Measurements from ENCODE around the gene MBTPS2. TPM values are rescaled to one million over a fixed set of nuclear protein-coding genes. Genes with fewer than 3 reads are reported as not detected.
"Not testable (repeated sequence)": the region's sequence is repeated elsewhere in the genome, so short reads cannot be mapped to it uniquely, and the experiment has no call there.

The MBTPS2 gene
- total RNA-seq, 1 donor from 2014 or later: 9.3 TPM

GRCh38 chrX:21865436-21865835 lies 26.0 kb downstream of the MBTPS2 start:
- H3K4me3 ChIP-seq: no peak overlapping the region
- no peaks in the 10 kb centered on the region for H3K4me1 ChIP-seq
- no peaks in the 10 kb centered on the region for H3K9me3 ChIP-seq
- H3K27ac ChIP-seq: no peak overlapping the region
- no peak for DNase-seq (ENCODE audit: extremely low spot score in 2 of 2)
- H3K27me3 ChIP-seq: no peaks in the 10 kb centered on the region
- intact Hi-C loops (cut with DNase I): no loop called here
- TF ChIP-seq POLR2A (IDR thresholded peaks at IDR 0.05) (no peak), CTCF (IDR thresholded peaks at IDR 0.05) (no peak), POLR2AphosphoS5 (IDR thresholded peaks at IDR 0.05; ENCODE audit: insufficient read depth in 1 of 2, low read depth in 1 of 2) (no peak)
- no peaks in the 10 kb centered on the region for H3K36me3 ChIP-seq

- Histone ChIP-seq H3K4me3 (no peak overlapping the region), H3K27ac (no peak overlapping the region), H3K4me1 (no peaks in the 10 kb centered on the region), H3K27me3 (no peaks in the 10 kb centered on the region), H3K36me3 (no peaks in the 10 kb centered on the region), H3K9me3 (no peaks in the 10 kb centered on the region)
- DNase-seq (ENCODE audit: extremely low spot score in 2 of 2): no peak
- intact Hi-C loops (cut with DNase I): no loop called here
- TF ChIP-seq POLR2A (IDR thresholded peaks at IDR 0.05) (no peak), POLR2AphosphoS5 (IDR thresholded peaks at IDR 0.05; ENCODE audit: insufficient read depth in 1 of 2, low read depth in 1 of 2) (no peak), CTCF (IDR thresholded peaks at IDR 0.05) (no peak)
Measured at GRCh38 chrX:21870494-21870893, 31.1 kb downstream of the MBTPS2 start.

- Histone ChIP-seq H3K4me3 (no peak overlapping the region), H3K9me3 (no peaks in the 10 kb centered on the region), H3K4me1 (no peaks in the 10 kb centered on the region), H3K36me3 (no peaks in the 10 kb centered on the region), H3K27ac (no peak overlapping the region), H3K27me3 (no peaks in the 10 kb centered on the region)
- TF ChIP-seq CTCF (IDR thresholded peaks at IDR 0.05) (no peak), POLR2A (IDR thresholded peaks at IDR 0.05) (no peak), POLR2AphosphoS5 (IDR thresholded peaks at IDR 0.05; ENCODE audit: insufficient read depth in 1 of 2, low read depth in 1 of 2) (no peak)
- intact Hi-C loops (cut with DNase I): no loop called here
- DNase-seq (ENCODE audit: extremely low spot score in 2 of 2): no peak
Measured at GRCh38 chrX:21873063-21873775, 33.8 kb downstream of the MBTPS2 start.

GRCh38 chrX:21874182-21874581 lies 34.8 kb downstream of the MBTPS2 start:
- H3K9me3 ChIP-seq; H3K4me3 ChIP-seq; H3K27me3 ChIP-seq; intact Hi-C loops (cut with DNase I); DNase-seq (ENCODE audit: extremely low spot score in 2 of 2); H3K36me3 ChIP-seq; H3K27ac ChIP-seq; H3K4me1 ChIP-seq: not testable (repeated sequence)

- no peak overlapping the region for H3K4me3 ChIP-seq
- intact Hi-C loops (cut with DNase I): no loop called here
- no peaks in the 10 kb centered on the region for H3K36me3 ChIP-seq
- no peaks in the 10 kb centered on the region for H3K27me3 ChIP-seq
- no peaks in the 10 kb centered on the region for H3K4me1 ChIP-seq
- no peaks in the 10 kb centered on the region for H3K9me3 ChIP-seq
- H3K27ac ChIP-seq: no peak overlapping the region
- TF ChIP-seq POLR2A (IDR thresholded peaks at IDR 0.05) (no peak), CTCF (IDR thresholded peaks at IDR 0.05) (no peak), POLR2AphosphoS5 (IDR thresholded peaks at IDR 0.05; ENCODE audit: insufficient read depth in 1 of 2, low read depth in 1 of 2) (no peak)
- DNase-seq (ENCODE audit: extremely low spot score in 2 of 2): no peak
Measured at GRCh38 chrX:21875013-21875412, 35.6 kb downstream of the MBTPS2 start.
